HG02610 (cell line): ENCODE data around the gene DCAF11.
A peak's percentile ranks its signal among the peaks of the same experiment; 100 is the strongest.
"Not testable (repeated sequence)": the region's sequence is repeated elsewhere in the genome, so short reads cannot be mapped to it uniquely, and the experiment has no call there.

ENCODE experiments used
- ATAC-seq: cut with Tn5 transposase; IDR thresholded peaks from one replicate; pipeline ENCODE4 v1.9.1; 2021; ENCODE audit warnings: mild to moderate bottlenecking, moderate library complexity; ENCODE audit not compliant: unreplicated experiment

Gene DCAF11

DNA sequence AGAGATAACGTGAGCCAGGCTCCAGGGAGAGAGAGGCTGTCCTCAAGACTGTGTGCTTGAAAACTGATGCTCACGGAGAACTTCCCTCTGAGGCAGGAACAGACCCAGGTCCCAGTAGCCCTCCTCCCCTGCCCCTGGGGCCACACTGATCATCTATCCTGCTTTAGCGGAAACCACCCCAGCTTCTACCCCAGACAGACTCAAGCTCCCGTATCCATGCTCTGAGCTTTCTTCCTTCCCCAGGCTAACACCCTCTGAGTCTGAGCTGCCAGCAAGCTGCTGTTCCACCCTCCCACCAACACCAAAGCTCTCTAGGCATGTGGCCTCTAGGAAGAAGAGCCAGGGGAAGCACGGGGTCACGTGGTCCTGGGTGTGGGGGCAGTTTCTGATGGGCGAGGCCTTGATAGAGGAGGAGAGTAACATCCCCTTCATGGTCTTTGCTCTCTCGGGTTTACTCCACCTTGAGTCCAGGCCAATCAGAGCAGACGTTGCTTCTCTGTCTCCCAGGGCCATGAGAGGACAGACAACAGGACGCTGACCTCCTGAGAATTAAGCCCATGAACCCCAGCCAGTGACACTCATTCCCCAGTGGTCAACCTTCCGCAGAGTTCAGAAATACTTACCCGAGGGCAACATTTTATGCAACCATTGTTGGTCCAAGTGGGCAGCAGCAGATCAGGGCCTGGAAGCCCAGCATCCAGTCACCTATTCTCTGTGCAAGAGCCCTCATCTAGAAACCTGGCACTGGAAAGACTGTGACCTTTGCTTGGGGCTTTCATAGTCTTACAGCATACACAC is 19.1 kb upstream of the DCAF11 start:
- peak; percentile 81 for ATAC-seq

DNA sequence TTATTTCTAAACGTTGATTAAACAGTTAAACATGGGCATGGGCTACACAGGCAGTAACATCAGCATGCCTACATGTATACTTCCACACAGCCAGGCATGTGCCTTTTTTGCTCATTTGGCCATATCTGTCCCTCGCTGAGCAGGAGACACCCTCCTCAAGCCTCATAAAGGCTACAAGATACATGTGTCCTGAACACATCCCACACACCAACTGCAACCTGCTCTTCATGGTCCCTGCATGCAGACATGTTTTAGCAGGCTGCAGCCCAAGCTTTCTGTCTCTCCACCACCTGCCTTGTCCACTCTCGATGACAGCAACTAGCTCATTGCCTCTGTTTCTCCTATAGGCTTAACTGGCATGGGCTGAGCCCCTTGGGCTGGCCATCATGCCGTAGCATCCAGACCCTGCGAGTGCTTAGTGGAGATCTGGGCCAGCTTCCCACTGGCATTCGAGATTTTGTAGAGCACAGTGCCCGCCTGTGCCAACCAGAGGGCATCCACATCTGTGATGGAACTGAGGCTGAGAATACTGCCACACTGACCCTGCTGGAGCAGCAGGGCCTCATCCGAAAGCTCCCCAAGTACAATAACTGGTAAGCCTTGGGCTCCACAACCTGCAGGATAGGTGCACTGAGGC is 17.9 kb upstream of the DCAF11 start:
- ATAC-seq, result no peak

DNA sequence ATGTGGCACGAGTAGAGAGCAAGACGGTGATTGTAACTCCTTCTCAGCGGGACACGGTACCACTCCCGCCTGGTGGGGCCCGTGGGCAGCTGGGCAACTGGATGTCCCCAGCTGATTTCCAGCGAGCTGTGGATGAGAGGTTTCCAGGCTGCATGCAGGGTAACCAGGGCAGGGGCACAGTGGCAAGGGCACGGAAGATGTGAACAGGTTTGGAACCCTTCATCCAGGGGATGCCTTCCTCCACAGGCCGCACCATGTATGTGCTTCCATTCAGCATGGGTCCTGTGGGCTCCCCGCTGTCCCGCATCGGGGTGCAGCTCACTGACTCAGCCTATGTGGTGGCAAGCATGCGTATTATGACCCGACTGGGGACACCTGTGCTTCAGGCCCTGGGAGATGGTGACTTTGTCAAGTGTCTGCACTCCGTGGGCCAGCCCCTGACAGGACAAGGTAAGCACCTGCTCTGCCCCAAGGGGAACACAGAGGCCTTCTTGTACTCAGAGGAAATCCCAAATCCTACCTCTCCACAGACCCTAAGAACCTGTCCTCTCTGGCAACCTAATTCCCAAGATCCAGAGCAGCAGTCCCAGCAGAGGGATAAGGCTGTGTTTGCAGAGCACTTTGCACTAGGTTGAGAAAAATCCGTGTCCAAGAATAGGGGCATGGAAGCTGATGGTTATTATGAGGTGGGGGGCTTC is 16.2 kb upstream of the DCAF11 start:
- ATAC-seq, result no peak

DNA sequence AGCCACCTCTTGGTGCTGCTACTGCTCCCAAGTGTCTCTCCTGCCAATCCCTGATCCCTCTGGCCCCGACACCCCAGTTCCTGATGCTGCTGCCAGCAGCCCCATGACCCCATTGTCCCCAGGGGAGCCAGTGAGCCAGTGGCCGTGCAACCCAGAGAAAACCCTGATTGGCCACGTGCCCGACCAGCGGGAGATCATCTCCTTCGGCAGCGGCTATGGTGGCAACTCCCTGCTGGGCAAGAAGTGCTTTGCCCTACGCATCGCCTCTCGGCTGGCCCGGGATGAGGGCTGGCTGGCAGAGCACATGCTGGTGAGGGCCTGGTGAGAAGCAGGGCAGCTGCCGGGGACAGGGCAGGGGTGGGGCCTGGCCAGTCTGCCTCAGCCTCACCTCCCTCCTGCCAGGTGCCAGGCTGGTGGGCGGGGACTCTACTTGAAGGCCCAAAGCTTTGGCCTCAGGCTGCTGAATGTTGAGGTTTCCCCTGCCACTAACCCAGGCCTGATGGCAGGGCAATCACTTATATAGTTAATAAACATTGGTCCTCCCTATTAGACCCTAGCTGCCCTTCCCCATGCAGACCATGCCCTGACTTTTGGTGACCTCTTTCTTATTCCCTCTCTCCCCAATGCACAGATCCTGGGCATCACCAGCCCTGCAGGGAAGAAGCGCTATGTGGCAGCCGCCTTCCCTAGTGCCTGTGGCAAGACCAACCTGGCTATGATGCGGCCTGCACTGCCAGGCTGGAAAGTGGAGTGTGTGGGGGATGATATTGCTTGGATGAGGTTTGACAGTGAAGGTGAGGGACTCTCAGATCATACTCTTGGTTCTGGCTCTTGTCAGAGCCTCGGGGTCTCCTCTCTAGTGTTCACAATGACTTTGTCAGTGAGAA is 15.4 kb upstream of the DCAF11 start:
- no peak for ATAC-seq

DNA sequence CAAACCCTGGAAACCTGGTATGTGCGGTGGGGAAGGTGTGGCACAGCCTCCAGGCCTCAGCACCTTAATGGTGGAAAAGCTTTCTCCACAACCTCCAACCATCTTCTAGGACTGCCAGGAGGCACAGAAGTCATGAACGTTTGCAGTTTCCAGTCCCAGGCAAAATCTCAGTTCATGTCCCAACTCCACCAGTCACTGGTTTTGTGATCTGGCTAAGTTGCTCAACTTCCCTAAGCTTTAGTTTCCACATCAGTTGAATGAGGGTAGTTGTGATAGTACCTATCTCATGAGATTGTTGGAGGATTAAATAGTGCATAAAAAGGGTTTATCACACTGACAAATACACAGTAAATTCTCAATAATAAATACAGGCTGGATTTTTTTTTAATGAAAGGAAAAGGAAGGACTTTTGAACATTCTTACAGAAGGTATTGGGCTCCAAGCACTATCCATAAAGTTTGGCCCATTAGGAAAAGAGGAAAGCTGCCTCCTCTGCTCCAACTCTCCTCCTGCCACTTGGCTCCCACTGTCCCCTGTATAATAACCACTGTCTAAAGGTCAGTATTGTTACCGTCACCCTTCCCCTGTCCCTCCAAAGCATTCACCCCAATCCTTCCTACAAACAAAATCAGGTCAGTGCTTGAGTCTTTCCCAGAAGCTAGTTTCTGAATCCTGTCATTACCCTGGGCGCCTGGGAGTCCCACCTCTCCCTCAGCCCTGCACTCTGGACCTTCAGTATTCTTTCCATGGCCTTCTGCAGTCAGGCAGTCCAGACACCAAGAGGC is 14.2 kb upstream of the DCAF11 start:
- ATAC-seq, result no peak

DNA sequence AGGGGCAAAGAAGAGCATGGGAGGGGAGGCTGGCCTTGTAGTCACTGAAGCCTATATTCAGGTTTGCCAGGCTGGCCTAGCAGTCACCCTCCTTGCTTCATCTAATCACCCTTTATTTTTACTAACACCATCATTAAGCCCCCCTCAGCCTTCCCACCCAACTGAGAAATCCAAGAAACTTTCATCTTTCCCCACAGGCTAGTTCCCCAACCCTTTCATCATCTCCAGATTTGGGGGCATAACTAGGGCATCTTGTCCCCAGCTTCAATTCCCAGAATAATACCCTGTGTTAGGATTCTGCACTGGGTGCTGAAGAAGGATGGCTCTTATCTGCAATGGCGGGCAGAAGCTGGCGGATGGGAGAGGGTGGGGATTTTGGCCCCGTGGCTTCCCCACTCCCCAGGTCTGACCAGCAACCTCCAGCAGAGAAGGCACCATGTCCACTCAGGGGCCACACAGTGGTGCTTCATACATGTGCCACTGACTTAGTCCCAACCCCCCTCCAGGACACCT is 13.5 kb upstream of the DCAF11 start:
- ATAC-seq, result no peak

DNA sequence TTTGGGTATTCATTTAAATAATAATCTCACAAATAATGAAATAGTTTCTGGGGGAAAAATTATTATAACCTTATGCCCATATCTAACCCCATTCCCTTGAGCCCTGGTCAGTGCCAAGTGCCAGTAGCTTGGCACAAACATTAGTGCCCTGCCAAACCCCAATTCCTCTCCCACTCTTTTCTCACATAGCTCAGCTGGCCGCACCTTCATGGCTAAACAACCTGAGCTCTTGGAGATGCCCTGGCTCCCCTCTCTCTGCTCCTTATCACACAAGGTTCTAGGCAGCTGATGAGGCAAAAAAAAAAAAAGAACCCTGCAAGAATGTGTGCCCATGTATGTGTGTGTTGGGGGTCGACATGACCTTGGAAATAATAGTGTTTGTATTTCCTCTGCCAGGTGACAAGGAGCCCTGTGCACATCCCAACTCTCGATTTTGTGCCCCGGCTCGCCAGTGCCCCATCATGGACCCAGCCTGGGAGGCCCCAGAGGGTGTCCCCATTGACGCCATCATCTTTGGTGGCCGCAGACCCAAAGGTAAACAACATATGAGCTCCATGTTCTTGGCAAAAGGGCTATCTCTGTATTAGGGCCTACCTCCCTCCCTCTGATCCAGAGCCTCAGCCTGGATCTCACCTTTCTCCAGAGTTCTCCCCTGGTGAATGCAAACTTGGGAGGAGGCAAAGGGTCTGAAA is 12.1 kb upstream of the DCAF11 start:
- no peak for ATAC-seq

DNA sequence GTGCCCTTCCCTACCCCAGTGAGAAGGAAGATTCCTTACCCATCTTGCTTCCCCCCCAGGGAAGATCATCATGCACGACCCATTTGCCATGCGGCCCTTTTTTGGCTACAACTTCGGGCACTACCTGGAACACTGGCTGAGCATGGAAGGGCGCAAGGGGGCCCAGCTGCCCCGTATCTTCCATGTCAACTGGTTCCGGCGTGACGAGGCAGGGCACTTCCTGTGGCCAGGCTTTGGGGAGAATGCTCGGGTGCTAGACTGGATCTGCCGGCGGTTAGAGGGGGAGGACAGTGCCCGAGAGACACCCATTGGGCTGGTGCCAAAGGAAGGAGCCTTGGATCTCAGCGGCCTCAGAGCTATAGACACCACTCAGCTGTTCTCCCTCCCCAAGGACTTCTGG is 11.1 kb upstream of the DCAF11 start:
- ATAC-seq, result no peak

DNA sequence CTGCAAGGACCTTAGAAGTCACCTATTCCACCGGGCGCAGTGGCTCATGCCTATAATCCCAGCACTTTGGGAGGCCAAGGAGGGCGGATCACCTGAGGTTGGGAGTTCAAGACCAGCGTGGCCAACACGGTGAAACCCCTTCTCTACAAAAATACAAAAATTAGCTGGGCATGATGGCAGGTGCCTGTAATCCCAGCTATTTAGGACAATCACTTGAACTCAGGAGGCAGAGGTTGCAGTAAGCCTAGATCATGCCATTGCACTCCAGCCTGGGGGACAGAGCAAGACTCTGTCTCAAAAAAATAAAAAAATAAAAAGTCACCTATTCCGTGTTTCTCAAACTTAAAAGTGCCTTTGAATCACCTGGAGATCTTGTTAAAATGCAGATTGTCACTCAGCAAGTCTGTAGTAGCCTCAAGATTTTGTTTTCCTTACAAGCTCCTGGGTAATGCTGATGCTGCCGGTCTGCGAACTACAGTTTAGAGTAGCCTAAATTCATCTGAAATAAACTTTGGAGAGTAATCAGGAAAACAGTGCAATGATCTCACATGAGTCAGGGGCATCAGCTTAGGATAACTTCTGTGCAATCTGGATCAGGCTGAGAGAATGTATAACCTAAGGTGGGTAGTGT is 8.9 kb upstream of the DCAF11 start:
- ATAC-seq, result not testable (repeated sequence)

DNA sequence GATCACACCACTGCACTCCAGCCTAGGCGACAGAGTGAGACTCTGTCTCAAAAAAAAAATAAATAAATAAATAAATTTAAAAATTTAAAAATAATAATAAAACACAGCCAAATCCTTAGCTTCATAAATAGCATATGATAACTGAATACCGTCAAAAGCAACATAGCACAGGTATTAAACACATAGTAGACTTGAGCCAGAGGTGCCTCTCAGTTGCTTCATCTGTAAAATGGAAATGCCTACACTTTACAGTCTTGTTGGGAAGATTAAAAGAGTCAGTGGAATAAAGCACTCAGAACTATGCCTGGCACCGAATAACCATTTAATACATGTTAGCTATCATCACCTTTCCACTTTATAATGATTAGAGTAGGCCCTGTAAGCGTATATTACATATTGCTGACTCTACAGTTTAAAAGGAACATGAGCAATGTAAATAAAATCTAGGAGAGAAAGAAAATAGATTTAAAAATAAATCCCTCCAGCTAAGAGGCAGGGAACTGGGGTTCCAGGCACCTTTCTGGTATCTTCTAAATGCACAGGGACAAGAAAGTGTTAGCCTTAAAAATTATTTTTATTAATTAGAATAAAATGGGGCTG is 7.8 kb upstream of the DCAF11 start:
- ATAC-seq, result no peak

DNA sequence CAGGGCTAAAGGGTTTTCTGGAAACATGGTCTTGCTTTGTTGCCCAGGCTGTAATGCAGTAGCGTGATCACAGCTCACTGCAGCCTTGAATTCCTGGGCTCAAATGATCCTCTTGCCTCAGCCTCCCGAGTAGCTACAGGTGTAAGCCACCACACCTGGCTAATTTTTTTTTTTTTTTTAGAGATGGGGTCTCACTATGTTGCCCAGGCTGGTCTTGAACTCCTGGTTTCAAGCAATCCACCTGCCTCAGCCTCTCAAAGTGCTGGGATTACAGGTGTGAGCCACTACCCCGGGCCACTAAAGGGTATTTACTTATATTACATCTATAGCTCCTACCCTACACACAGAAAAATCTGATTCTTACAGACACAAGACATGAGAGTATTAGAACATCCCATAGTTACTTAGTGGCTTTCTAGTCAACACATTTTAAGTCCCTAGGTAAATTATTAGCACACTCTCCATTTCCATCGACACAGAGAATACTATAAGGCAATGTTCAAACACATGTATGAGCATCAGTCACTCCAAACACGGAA is 6.2 kb upstream of the DCAF11 start:
- no peak for ATAC-seq

DNA sequence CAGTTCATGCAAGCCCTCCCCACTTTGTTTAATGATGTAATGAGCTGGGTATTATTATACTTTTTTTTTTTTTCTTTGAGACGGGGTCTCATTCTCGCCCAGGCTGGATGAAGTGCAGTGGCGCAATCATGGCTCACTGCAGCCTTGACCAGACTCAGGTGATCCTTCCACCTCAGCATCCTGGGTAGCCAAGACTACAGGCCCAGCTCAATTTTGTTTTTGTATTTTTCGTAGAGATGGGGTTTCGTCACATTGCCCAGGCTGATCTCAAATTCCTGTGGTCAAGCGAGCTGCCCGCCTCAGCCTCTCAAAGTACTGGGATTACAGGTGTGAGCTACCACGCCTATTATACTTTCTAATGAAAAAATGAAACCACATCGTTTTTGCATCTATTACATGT is 4.5 kb upstream of the DCAF11 start:
- ATAC-seq, result no peak

DNA sequence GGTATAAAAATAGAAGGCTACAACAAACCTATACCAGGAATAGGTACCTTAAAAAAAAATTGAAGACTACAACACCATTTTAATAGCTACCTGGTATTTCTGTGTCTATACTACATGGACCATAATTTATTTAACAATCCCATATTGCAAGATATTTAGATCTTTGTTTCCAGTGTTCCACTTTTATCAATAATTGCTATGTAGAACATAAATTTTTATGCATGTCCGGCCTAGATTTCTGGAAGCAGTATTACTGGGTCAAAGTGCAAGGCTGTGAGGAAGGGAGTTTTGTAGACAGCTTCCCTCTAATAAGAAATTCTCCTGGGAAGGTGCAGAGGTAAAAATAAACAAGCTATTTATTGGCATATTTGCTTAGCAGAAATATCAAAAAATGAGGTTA is 4.1 kb upstream of the DCAF11 start:
- ATAC-seq, result no peak

DNA sequence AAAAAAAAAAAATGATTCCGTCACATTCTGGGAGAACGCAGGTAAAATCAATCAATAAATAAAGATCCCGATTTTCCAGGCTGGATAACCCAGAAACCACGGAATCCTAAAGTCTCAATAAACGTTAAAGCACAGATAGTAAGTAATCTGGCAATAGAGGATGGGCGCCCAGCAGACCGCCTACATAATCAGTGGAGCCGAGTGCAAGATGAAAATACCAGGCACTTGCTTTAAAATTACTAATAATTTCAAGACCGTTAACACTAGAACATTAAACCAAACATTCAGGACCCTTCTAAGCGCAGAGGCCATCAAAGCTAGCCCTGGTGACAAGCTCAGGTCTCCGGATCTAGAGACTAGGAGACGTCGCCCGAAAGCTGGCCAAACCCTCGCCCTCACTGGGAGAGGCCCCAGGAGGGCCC is 1.2 kb upstream of the DCAF11 start:
- no peak for ATAC-seq

DNA sequence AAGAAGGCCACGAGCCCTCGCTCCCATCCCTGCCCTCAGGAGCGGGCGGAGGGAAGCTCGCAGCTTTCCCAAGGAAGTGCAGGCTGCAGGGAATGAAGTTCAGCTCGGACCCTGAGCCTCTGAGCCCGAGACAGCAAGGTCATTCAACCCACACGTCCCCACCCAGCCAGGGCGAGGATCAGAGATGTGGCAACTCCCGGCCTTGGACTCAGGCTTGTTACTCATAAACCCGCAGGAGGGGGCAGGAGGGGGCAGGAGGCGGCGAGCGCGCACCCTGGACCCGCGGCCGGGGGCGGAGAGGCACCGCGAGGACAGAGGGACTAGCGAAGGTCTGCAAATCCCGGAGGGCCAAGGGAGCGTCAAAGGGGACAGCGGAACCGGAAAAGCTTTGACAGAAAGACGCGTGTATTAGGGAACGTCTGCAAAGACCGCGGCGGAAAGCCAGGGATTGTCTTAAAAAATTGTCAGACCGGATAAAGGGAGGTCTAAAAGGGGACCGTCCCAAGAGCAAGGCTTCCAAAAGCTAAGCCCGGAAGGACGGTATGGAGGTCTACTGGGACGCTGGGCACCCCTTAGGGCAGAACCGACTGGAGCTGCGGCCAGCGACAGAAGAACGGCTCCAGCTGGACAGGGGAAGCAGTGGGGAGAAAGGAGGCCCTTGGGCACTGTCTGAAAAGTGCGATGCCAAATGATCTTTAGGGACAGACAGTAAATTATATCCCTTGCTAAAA is 611 bp upstream of the DCAF11 start:
- peak; percentile 21 for ATAC-seq

DNA sequence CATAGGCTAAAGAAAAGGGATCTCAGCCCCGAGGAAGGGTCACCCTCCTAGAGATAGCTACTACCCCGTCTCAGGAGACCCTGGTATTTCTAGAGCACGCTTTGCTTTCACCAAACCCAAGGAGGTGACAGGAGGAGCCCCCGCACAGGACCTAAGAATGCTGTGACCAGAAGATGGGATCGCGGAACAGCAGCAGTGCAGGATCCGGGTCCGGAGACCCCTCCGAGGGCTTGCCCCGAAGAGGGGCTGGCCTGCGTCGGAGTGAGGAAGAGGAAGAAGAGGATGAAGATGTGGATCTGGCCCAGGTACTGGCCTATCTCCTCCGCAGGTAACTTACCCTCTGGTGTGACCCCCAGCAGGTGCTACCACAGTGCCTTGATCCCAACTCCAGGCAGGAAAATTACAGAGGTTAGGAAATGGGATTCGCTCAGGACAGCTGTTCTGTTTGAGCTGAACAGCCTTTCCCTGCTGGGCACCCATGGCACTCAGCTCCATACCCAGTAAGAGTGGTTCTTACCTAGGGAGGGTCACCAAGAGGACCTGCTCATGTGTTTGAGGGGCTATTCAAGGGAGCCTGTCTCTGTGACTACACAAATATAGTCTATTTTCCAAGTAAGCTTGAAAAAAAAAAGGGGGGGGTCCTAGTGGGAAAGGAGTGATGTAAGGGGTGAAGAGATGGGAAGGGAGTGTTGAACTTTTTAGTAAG is 998 bp downstream of the DCAF11 start:
- ATAC-seq, result no peak
